Measurements from ENCODE around the gene SEPTIN1.

The SEPTIN1 gene

DNA sequence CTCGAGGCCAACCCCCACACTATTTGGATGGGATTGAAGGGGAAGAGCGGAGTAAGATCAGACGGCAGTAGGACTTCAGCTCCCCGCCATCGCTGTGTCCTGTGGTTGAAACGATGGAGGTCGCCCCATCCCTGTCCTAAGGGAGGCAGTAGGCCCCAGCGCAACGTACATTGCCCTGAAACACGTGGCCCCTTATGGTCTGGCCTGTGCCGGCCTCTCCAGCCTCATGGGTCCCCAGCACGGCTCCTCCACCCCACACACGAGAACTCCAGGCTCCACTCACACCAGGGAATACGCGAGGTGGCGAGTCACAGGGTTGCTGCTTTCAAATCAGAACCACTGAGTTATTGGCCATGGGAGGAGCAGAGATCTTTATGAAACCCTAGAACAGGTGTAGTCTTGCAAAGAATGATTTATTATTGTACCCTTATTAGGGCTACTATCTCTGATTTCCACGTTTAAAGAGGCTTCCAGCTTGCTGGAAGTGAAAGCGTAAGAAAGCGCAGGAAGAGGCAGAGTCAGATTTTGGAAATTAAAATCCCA, 48.1 kb upstream of the SEPTIN1 start (continued):
- TF ChIP-seq AEBP2 (tag by site-specific recombination; IDR thresholded peaks at IDR 0.05; ENCODE audit: borderline replicate concordance), result no peak
- TF ChIP-seq YY1 (tag by site-specific recombination; IDR thresholded peaks at IDR 0.05), result peak; percentile 74
- no peak; the same call in 1 of the 2 replicates for TF ChIP-seq ZNF600 (tag by site-specific recombination; IDR thresholded peaks at IDR 0.05)
- no peak for TF ChIP-seq ZNF473 (tag by site-specific recombination; IDR thresholded peaks at IDR 0.05)
- TF ChIP-seq ZFP37 (tag by site-specific recombination; IDR thresholded peaks at IDR 0.05), result no peak
- no peak for TF ChIP-seq BCL11A (tag by site-specific recombination; IDR thresholded peaks at IDR 0.05; ENCODE audit: low read depth)
- no peak for TF ChIP-seq ZFP41 (tag by site-specific recombination; IDR thresholded peaks at IDR 0.05; ENCODE audit: borderline replicate concordance)
- TF ChIP-seq, protein P1, sequence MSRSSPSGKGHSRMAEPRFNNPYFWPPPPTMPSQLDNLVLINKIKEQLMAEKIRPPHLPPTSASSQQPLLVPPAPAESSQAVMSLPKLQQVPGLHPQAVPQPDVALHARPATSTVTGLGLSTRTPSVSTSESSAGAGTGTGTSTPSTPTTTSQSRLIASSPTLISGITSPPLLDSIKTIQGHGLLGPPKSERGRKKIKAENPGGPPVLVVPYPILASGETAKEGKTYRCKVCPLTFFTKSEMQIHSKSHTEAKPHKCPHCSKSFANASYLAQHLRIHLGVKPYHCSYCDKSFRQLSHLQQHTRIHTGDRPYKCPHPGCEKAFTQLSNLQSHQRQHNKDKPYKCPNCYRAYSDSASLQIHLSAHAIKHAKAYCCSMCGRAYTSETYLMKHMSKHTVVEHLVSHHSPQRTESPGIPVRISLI (tag by site-specific recombination; IDR thresholded peaks at IDR 0.05), result no peak
- TF ChIP-seq SP2 (tag by site-specific recombination; IDR thresholded peaks at IDR 0.05), result no peak
- no peak for TF ChIP-seq HOXA7 (CRISPR knock-in tag; IDR thresholded peaks at IDR 0.05; ENCODE audit: borderline replicate concordance)
- no peak for TF ChIP-seq ZBTB17 (tag by site-specific recombination; IDR thresholded peaks at IDR 0.05)
- no peak for TF ChIP-seq ZBTB49 (tag by site-specific recombination; IDR thresholded peaks at IDR 0.05; ENCODE audit: low read depth)
- no peak for TF ChIP-seq ZNF214 (tag by site-specific recombination; IDR thresholded peaks at IDR 0.05; ENCODE audit: borderline replicate concordance)
- no peak for TF ChIP-seq KLF9 (tag by site-specific recombination; IDR thresholded peaks at IDR 0.05; ENCODE audit: low read depth)
- no peak for TF ChIP-seq ZNF768 (tag by site-specific recombination; IDR thresholded peaks at IDR 0.05)
- TF ChIP-seq, protein P2, sequence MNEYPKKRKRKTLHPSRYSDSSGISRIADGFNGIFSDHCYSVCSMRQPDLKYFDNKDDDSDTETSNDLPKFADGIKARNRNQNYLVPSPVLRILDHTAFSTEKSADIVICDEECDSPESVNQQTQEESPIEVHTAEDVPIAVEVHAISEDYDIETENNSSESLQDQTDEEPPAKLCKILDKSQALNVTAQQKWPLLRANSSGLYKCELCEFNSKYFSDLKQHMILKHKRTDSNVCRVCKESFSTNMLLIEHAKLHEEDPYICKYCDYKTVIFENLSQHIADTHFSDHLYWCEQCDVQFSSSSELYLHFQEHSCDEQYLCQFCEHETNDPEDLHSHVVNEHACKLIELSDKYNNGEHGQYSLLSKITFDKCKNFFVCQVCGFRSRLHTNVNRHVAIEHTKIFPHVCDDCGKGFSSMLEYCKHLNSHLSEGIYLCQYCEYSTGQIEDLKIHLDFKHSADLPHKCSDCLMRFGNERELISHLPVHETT (tag by site-specific recombination; IDR thresholded peaks at IDR 0.05), result 0 out of 2 replicates have a peak, but pooled peaks have one; percentile 3
- TF ChIP-seq ZNF341 (tag by site-specific recombination; IDR thresholded peaks at IDR 0.05; ENCODE audit: low read depth), result no peak
- no peak for TF ChIP-seq KLF7 (tag by site-specific recombination; IDR thresholded peaks at IDR 0.05; ENCODE audit: borderline replicate concordance)
- no peak for TF ChIP-seq BCL6B (tag by site-specific recombination; IDR thresholded peaks at IDR 0.05)
- TF ChIP-seq ZNF423 (tag by site-specific recombination; IDR thresholded peaks at IDR 0.05), result no peak
- TF ChIP-seq MEIS1 (CRISPR knock-in tag; IDR thresholded peaks at IDR 0.05; ENCODE audit: borderline replicate concordance), result no peak
- no peak for TF ChIP-seq ZNF530 (tag by site-specific recombination; IDR thresholded peaks at IDR 0.05; ENCODE audit: low read depth)
- no peak for TF ChIP-seq ZNF76 (tag by site-specific recombination; IDR thresholded peaks at IDR 0.05; ENCODE audit: borderline replicate concordance, low read depth)
- TF ChIP-seq MZF1 (tag by site-specific recombination; IDR thresholded peaks at IDR 0.05; ENCODE audit: borderline replicate concordance), result 0 out of 2 replicates have a peak, but pooled peaks have one; percentile 15
- no peak for TF ChIP-seq ZNF704 (tag by site-specific recombination; IDR thresholded peaks at IDR 0.05)
- no peak for TF ChIP-seq ZNF311 (tag by site-specific recombination; IDR thresholded peaks at IDR 0.05; ENCODE audit: borderline replicate concordance)
- TF ChIP-seq ZFHX2 (tag by site-specific recombination; conservative IDR thresholded peaks at IDR 0.05), result no peak
- no peak for TF ChIP-seq KLF8 (tag by site-specific recombination; IDR thresholded peaks at IDR 0.05)
- TF ChIP-seq CTCF (tag by site-specific recombination; IDR thresholded peaks at IDR 0.05), result peak; percentile 71
- no peak; the same call in 1 of the 2 replicates for TF ChIP-seq ZNF843 (tag by site-specific recombination; IDR thresholded peaks at IDR 0.05)

Measured in HEK293 (cell line).